ENCODE data around the gene SIMC1.
"Not testable (repeated sequence)": the region's sequence is repeated elsewhere in the genome, so short reads cannot be mapped to it uniquely, and the experiment has no call there.

- TF ChIP-seq ZNF274 (IDR thresholded peaks at IDR 0.05; ENCODE audit: low read depth, low read length); YY1 (IDR thresholded peaks at IDR 0.05; ENCODE audit: insufficient read depth, insufficient read length); SUZ12 (IDR thresholded peaks at IDR 0.05; ENCODE audit: extremely low read depth, insufficient read depth, insufficient read length): not testable (repeated sequence)
These were observed 6.1 kb downstream of the SIMC1 start for GRCh38 chr5:176244318-176244717.

Data from NT2/D1 (cell line).